Suprapubic skin (tissue), 4 donors: ENCODE data around the gene FBXO3. TPM values are rescaled to one million over a fixed set of nuclear protein-coding genes. Genes with fewer than 3 reads are reported as not detected.

ENCODE experiments used
- DNase-seq, 2 donors: peaks; one replicate each; pipeline ENCODE4 v3.0.0-alpha.2; 2019; ENCODE audit warnings: low spot score in 2 of 2
- H3K27ac ChIP-seq: fragments of 200-600 bp; sonication (generic); one replicate; pipeline ENCODE4 v1.5.1; 2019
- H3K27me3 ChIP-seq: fragments of 200-600 bp; sonication (generic); one replicate; pipeline ENCODE4 v1.5.1; 2019
- H3K36me3 ChIP-seq: fragments of 200-600 bp; sonication (generic); one replicate; pipeline ENCODE4 v1.5.1; 2019
- H3K4me1 ChIP-seq: fragments of 200-600 bp; sonication (generic); one replicate; pipeline ENCODE4 v1.5.1; 2019
- H3K4me3 ChIP-seq: fragments of 200-600 bp; sonication (generic); one replicate; pipeline ENCODE4 v1.5.1; 2019; ENCODE audit warnings: mild to moderate bottlenecking
- H3K9me3 ChIP-seq: fragments of 200-600 bp; sonication (generic); one replicate; pipeline ENCODE4 v1.5.1; 2019
- CTCF ChIP-seq, 2 donors: fragments of 200-600 bp in 1 of 2; fragments of 450-650 bp in 1 of 2; sonication (generic) in 1 of 2; IDR thresholded peaks; one replicate each; pipeline ENCODE4 v1.5.1; 2016 to 2019; ENCODE audit warnings: antibody characterized with exemption in 2 of 2, mild to moderate bottlenecking in 1 of 2, moderate library complexity in 1 of 2
- EP300 ChIP-seq: sonication (generic); formaldehyde crosslinking; IDR thresholded peaks from one replicate; pipeline ENCODE4 v1.6.1; 2017; ENCODE audit warnings: antibody characterized with exemption
- POLR2A ChIP-seq, 2 donors: fragments of 450-650 bp; IDR thresholded peaks; one replicate each; pipeline ENCODE4 v1.6.1; 2017; ENCODE audit warnings: antibody characterized with exemption in 2 of 2, mild to moderate bottlenecking in 2 of 2, moderate library complexity in 2 of 2
- POLR2AphosphoS5 ChIP-seq, 3 donors: sonication (generic); formaldehyde crosslinking; IDR thresholded peaks; one replicate each; pipeline ENCODE4 v1.6.1; 2017; ENCODE audit warnings: antibody characterized with exemption in 3 of 3
- WGBS: methylation state at CpG from one replicate; pipeline ENCODE4 v1.1.5; 2018; 5-methylcytosine and 5-hydroxymethylcytosine counted together
- total RNA-seq, 4 donors: library from RNA; depleted of rRNA; stranded (reverse); fragments of >200 nt; gene quantifications; one replicate each; pipeline ENCODE4 v1.1.0, GENCODE V29; 2016

The FBXO3 gene
- total RNA-seq, 4 donors from 2014 or later = 35.4 to 47.5 (median 44.3) TPM

GRCh38 chr11:33725496-33725895 is 48.8 kb downstream of the FBXO3 start:
- Histone ChIP-seq H3K4me3 (no peak overlapping the region), H3K27me3 (no peaks in the 10 kb centered on the region), H3K4me1 (peaks cover 87% of the 10 kb centered on the region), H3K9me3 (no peaks in the 10 kb centered on the region), H3K36me3 (peaks cover 18% of the 10 kb centered on the region), H3K27ac (peak overlapping the region; percentile 93)
- 90% methylated on average over 5 of the region's 5 CpGs for WGBS
- TF ChIP-seq POLR2AphosphoS5 (IDR thresholded peaks at IDR 0.05) = no peak
- no peak for TF ChIP-seq POLR2A (IDR thresholded peaks at IDR 0.05)
- no peak for TF ChIP-seq CTCF (IDR thresholded peaks at IDR 0.05)
- TF ChIP-seq EP300 = no peak
- no peak for DNase-seq

GRCh38 chr11:33724644-33725035 is 49.7 kb downstream of the FBXO3 start:
- peaks cover 87% of the 10 kb centered on the region for H3K4me1 ChIP-seq
- TF ChIP-seq POLR2A (IDR thresholded peaks at IDR 0.05) (no peak), EP300 (no peak), POLR2AphosphoS5 (IDR thresholded peaks at IDR 0.05) (no peak), CTCF (IDR thresholded peaks at IDR 0.05) (no peak)
- WGBS = 36% methylated on average over 4 of the region's 4 CpGs

GRCh38 chr11:33723238-33723881 is 51.0 kb downstream of the FBXO3 start:
- peak overlapping the region; percentile 9 for H3K4me3 ChIP-seq
- peak overlapping the region; percentile 93 for H3K27ac ChIP-seq
- TF ChIP-seq CTCF (IDR thresholded peaks at IDR 0.05) (no peak), POLR2AphosphoS5 (IDR thresholded peaks at IDR 0.05) (peak in 2 of 3 donors; percentile 79 to 94)
- H3K27me3 ChIP-seq = no peaks in the 10 kb centered on the region
- DNase-seq = peak in 1 of 2 donors; percentile 81
- peaks cover 39% of the 10 kb centered on the region for H3K36me3 ChIP-seq
- WGBS = 57% methylated on average over 6 of the region's 6 CpGs
- peaks cover 81% of the 10 kb centered on the region for H3K4me1 ChIP-seq
- H3K9me3 ChIP-seq = no peaks in the 10 kb centered on the region

More at GRCh38 chr11:33724644-33725035, 49.7 kb downstream of the FBXO3 start:
- Histone ChIP-seq H3K27ac (peak overlapping the region; percentile 93), H3K27me3 (no peaks in the 10 kb centered on the region), H3K9me3 (no peaks in the 10 kb centered on the region), H3K4me3 (no peak overlapping the region), H3K36me3 (peaks cover 26% of the 10 kb centered on the region)
- peak in 1 of 2 donors; percentile 78 for DNase-seq

GRCh38 chr11:33722590-33723234 is 51.6 kb downstream of the FBXO3 start:
- peak overlapping the region; percentile 93 for H3K27ac ChIP-seq
- no peaks in the 10 kb centered on the region for H3K27me3 ChIP-seq
- no peak for DNase-seq
- H3K4me3 ChIP-seq = peak overlapping the region; percentile 17
- H3K4me1 ChIP-seq = peaks cover 83% of the 10 kb centered on the region
- WGBS = 49% methylated on average over 2 of the region's 2 CpGs
- TF ChIP-seq POLR2AphosphoS5 (IDR thresholded peaks at IDR 0.05) (no peak), POLR2A (IDR thresholded peaks at IDR 0.05) (no peak), EP300 (no peak), CTCF (IDR thresholded peaks at IDR 0.05) (no peak)
- H3K36me3 ChIP-seq = peaks cover 44% of the 10 kb centered on the region
- H3K9me3 ChIP-seq = no peaks in the 10 kb centered on the region

GRCh38 chr11:33721984-33722383 is 52.3 kb downstream of the FBXO3 start:
- WGBS = 79% methylated on average over 5 of the region's 5 CpGs
- TF ChIP-seq EP300 (no peak), POLR2AphosphoS5 (IDR thresholded peaks at IDR 0.05) (no peak), POLR2A (IDR thresholded peaks at IDR 0.05) (no peak), CTCF (IDR thresholded peaks at IDR 0.05) (no peak)
- Histone ChIP-seq H3K36me3 (peaks cover 51% of the 10 kb centered on the region), H3K9me3 (no peaks in the 10 kb centered on the region), H3K27ac (peak overlapping the region; percentile 93), H3K4me3 (no peak overlapping the region), H3K27me3 (no peaks in the 10 kb centered on the region), H3K4me1 (peaks cover 85% of the 10 kb centered on the region)
- DNase-seq = no peak
